ENCODE data around the gene RREB1.
"Not testable (repeated sequence)": the region's sequence is repeated elsewhere in the genome, so short reads cannot be mapped to it uniquely, and the experiment has no call there.

RREB1 gene

GRCh38 chr6:7249946-7250643 lies 142.3 kb downstream of the RREB1 start:
- DNase-seq = no peak

- no peak for DNase-seq
These were observed 143.1 kb downstream of the RREB1 start for GRCh38 chr6:7250812-7251211.

- DNase-seq = no peak
These were observed 144.0 kb downstream of the RREB1 start for GRCh38 chr6:7251646-7252260.

GRCh38 chr6:7252390-7252789 lies 144.6 kb downstream of the RREB1 start:
- no peak for DNase-seq

- DNase-seq = no peak
These were observed 147.4 kb downstream of the RREB1 start for GRCh38 chr6:7254980-7255835.

GRCh38 chr6:7255918-7256317 lies 148.2 kb downstream of the RREB1 start:
- no peak for DNase-seq

- no peak for DNase-seq
These were observed 149.0 kb downstream of the RREB1 start for GRCh38 chr6:7256785-7257184.

GRCh38 chr6:7257521-7258230 lies 149.9 kb downstream of the RREB1 start:
- DNase-seq = no peak

- DNase-seq = no peak
These were observed 150.5 kb downstream of the RREB1 start for GRCh38 chr6:7258231-7258763.

GRCh38 chr6:7260291-7261031 lies 152.7 kb downstream of the RREB1 start:
- DNase-seq = no peak

GRCh38 chr6:7261032-7261841 lies 153.5 kb downstream of the RREB1 start:
- DNase-seq = no peak

GRCh38 chr6:7261852-7262461 lies 154.2 kb downstream of the RREB1 start:
- no peak for DNase-seq

- no peak for DNase-seq
These were observed 155.2 kb downstream of the RREB1 start for GRCh38 chr6:7262746-7263518.

GRCh38 chr6:7263519-7263805 lies 155.7 kb downstream of the RREB1 start:
- not testable (repeated sequence) for DNase-seq

GRCh38 chr6:7264041-7264440 lies 156.3 kb downstream of the RREB1 start:
- no peak for DNase-seq

GRCh38 chr6:7264686-7265384 lies 157.1 kb downstream of the RREB1 start:
- DNase-seq = no peak

- not testable (repeated sequence) for DNase-seq
These were observed 157.6 kb downstream of the RREB1 start for GRCh38 chr6:7265385-7265726.

- no peak for DNase-seq
These were observed 159.3 kb downstream of the RREB1 start for GRCh38 chr6:7267071-7267465.

- no peak for DNase-seq
These were observed 159.8 kb downstream of the RREB1 start for GRCh38 chr6:7267466-7268091.
